A673 (cell line): ENCODE results near the gene PHF2.

Experiments
- CTCF ChIP-seq: fragments of 300-800, 200-600 bp; sonication (generic); conservative IDR thresholded peaks from 2 replicates; pipeline ENCODE4 v1.5.1; 2017; ENCODE audit warnings: low read depth, mild to moderate bottlenecking, antibody characterized with exemption, low read length, moderate library complexity, mixed read lengths
- EZH2 ChIP-seq: fragments of 200-600 bp; sonication (generic); IDR thresholded peaks from 2 replicates; pipeline ENCODE4 v1.6.1; 2017; ENCODE audit warnings: borderline replicate concordance, low read depth, mild to moderate bottlenecking, mixed read lengths, antibody characterized with exemption, low read length; ENCODE audit not compliant: poor library complexity, severe bottlenecking

- no peak for TF ChIP-seq CTCF
- TF ChIP-seq EZH2 = no peak
Measured at GRCh38 chr9:93552923-93553322, 23.5 kb upstream of the PHF2 start.
